ENCODE results near the gene NUP58.

The NUP58 gene

DNA sequence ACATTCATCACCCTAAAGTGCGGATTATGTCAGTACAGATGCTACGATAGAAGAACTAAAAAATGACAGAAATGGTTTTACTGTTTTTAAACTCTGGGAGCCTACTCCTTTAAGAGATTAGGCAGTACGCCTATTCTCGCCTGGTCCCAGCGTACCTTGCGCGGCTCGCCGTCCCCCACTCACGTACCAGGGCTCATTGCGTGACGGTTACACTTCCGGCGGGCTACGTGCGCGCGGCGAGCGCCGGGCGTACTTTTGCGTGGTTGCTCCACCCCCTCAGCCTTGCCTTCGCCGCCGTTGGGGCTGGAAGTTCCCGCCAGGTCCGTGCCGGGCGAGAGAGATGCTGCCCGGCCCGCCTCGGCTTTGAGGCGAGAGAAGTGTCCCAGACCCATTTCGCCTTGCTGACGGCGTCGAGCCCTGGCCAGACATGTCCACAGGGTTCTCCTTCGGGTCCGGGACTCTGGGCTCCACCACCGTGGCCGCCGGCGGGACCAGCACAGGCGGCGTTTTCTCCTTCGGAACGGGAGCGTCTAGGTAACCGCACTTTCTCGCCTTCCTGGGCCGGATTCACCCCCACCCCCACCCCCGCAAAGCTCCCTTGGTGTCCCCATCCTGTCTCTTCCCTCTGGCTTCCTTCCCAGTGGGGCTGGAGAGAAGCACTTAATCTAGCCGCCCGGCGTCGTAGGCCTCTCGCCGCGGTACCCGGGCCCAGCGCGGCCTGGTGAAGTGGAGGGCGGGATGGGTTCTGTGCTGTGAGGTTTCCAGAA lies at the start of gene NUP58:
Gene NUP58, plus strand, starts transcription at position 279 of the 767 bp plus-strand sequence. Its CDS starts 149 bp downstream, at position 428.
- peak; percentile 94 for DNase-seq

GRCh38 chr13:25252225-25252624 lies 49.2 kb upstream of the NUP58 start:
- DNase-seq: no peak

- no peak for DNase-seq
Observed at GRCh38 chr13:25252752-25253151, 48.7 kb upstream of the NUP58 start.

- DNase-seq: no peak
Observed at GRCh38 chr13:25253702-25254101, 47.7 kb upstream of the NUP58 start.

DNA sequence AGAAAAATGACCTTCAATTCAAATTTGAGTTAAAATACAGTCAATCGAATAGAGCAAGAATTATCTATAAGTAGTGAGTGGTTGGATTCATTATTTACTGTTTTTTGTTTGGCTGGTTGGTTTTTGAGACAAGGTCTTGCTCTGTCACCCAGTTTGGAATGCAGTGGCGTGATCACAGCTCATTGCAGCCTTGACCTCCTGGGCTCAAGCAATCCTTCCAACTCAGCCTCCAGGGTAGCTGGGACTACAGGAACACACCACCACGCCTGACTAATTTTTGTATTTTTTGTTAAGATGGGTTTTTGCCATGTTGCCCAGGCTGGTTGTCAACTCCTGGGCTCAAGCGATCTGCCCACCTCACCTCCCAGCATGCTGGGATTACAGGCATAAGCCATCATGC lies 39.2 kb upstream of the NUP58 start:
- no peak for DNase-seq

GRCh38 chr13:25266706-25267105 lies 34.7 kb upstream of the NUP58 start:
- DNase-seq: no peak

GRCh38 chr13:25267715-25268114 lies 33.7 kb upstream of the NUP58 start:
- DNase-seq: peak; percentile 29

DNA sequence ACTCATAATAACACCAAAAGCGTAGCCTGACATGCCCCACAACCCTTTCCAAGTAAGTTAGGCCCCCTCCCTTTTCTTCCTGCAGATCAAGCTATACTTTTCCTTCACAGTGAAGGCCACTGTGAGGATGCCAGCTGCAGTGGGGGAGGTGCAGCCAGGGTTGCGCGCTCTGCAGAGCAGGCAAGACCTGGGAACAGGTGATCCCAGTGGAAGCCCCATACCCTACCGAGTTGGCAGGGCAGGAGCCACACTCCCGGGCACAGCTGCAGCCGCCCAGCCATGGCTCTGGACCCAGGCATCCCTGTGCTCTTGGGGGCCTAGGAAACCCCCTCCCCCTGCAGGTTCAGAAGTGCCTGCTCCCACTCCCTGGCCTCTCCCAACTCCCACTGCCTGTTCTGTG lies 32.9 kb upstream of the NUP58 start:
- no peak for DNase-seq

- DNase-seq: no peak
Observed at GRCh38 chr13:25276748-25277147, 24.7 kb upstream of the NUP58 start.

GRCh38 chr13:25280396-25280795 lies 21.0 kb upstream of the NUP58 start:
- no peak for DNase-seq

GRCh38 chr13:25281193-25281934 lies 20.1 kb upstream of the NUP58 start:
- DNase-seq: no peak

DNA sequence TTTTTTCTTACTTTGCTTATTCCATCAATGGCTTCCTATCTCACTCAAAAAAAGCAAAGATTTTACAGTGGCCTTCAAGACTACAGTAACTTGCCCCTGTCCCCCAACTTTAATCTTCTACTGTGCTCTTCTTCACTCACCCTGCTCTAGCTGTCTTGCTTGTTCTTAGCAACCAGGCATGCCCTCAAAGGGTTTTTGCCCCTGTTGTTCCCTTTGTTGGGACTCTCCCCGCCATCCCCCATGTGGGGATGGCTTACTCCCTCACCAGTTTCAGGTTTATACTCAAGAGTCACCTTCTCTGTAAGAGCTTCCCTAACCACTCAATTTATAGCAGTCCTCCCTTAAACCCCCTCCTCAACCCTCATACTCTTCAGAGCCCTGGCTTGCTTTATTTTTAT lies 19.5 kb upstream of the NUP58 start:
- no peak for DNase-seq

- DNase-seq: peak; percentile 56
Observed at GRCh38 chr13:25286308-25286968, 15.0 kb upstream of the NUP58 start.

- DNase-seq: peak; percentile 93
Observed at GRCh38 chr13:25286969-25287961, 14.2 kb upstream of the NUP58 start, which contains the start of gene MTMR6. Gene MTMR6, minus strand, starts transcription at chr13:25287488. Its CDS starts 241 bp downstream, at chr13:25287247.

GRCh38 chr13:25288966-25289365 lies 12.5 kb upstream of the NUP58 start:
- no peak for DNase-seq

DNA sequence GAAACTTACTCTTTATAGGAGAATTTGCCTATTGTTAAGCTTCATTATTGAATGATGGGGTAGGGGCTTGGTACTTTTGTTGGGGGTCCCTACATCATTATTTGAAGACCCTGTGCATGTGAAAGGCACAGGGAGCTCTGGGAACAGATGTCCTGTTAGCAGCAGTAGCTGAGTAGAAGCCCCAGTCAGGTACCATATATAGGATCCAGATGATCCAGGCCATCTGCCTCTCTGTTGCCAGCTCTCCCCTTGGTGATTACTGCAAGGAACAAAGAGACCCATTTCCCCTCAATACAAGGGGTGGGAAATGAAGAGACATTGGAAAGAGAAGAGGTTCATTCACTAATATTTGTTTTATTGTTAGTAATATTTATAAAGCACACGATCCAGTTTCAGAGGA lies 9.7 kb upstream of the NUP58 start:
- DNase-seq: no peak

DNA sequence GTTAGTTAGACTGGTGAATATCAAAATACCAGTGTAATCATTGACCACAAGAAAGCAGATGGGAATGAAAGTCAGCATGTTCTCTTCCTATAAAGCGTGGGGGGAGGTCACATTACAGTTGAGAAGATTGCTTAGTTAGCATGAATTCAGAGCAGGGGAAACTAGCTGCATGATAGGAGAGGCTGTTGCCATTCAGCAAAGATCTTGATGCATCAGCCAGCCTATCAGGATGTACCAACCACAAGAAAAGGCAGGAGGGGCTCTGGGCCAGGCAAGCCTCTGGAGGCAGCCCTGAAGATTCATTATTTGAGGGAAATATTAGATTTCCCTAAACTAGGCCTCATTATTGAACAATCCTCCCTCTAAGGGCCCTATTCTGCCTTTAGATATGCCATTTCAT lies 9.1 kb upstream of the NUP58 start:
- peak; percentile 44 for DNase-seq

DNA sequence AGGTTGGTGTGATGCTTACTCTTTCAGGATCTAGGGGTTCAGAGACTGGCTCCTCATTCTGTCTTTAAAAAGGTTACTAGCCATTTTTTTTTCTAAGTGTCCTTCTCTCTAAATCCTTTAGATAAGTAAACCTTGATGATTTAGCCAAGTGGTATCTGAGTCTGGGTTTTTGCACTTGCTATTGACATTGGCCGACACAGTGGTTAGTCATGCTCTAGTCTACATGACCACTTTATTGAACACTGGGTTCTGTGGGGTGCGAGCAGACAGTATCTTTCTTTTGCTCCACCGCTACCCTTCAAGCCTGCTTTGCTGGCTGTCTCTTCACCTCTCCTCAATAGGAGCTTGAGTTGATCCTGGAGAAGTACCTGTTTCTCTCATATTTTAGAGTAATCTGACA lies 6.2 kb upstream of the NUP58 start:
- no peak for DNase-seq

DNA sequence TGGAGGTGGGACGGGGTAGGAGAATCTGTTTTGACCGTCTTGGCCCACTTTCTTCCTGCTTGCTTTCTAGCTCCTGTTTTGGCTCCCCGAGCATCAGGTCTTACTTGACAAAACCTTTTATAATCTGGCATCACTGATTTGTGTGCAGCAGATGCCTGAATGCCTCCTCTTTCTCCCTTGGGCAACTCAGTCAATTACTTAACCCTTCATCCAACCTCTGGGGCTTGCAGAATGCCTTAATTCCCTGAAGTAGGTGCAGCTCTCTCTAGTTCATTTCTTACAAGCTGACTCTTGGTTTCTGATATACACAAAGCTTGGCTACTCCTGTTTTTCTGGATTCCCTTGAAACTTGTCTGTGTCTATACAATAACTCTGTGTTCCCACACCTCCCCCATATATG lies 5.7 kb upstream of the NUP58 start:
- DNase-seq: no peak

DNA sequence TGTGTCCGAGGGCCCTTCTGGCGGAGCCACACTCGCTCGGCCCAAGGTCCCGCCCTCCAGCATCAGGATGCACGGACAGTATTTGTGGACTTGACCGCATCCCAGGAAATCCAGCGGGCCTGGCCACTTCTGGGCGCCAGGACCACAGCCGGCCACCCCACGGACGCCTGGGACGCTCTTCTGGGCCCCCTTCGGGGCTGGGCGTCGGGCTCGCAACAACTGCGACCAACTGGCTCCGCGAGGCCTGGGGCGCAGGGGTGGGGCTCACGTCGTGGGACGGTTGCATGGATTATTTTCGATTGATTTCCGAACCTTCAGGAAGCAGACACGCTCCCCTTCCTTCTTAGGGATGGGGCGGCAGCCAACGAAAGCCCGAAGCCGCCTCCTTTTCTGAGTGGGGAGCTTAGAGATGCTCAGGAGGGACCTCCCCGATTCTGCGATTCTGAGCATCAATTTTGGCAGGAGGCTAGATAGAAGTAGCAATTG lies 521 bp upstream of the NUP58 start:
- DNase-seq: no peak

- no peak for DNase-seq
Observed at GRCh38 chr13:25302121-25302520, 696 bp downstream of the NUP58 start.
